Limb (tissue), 2 donors: ENCODE measurements around the gene OSBPL3.

ENCODE experiments used
- DNase-seq, 2 donors: peaks; one replicate each; pipeline ENCODE4 v3.0.0-alpha.2; 2016; ENCODE audit errors: extremely low spot score in 2 of 2

The OSBPL3 gene

DNA sequence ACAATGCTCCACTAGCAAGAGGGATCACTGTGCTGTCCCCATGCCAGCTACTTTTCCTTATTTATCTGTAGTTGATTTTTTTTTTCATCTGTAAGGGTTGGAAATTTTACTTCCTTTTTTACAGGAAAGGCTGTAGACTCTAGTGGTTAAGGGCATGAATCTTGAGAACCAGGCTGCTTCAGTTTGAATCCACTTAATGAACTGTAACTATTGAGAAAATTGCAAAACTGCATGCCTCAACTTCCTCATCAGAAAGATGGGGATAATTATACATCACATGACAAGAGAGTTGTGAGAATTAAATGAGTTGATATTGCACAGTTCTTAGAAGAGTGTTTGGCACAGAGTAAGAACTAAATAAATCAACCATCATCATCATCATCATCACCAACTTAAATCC, 116.4 kb downstream of the OSBPL3 start:
- no peak for DNase-seq

- DNase-seq, result no peak
Observed at GRCh38 chr7:24862461-24862860, 117.5 kb downstream of the OSBPL3 start.

GRCh38 chr7:24861336-24861735, 118.6 kb downstream of the OSBPL3 start:
- no peak for DNase-seq

DNA sequence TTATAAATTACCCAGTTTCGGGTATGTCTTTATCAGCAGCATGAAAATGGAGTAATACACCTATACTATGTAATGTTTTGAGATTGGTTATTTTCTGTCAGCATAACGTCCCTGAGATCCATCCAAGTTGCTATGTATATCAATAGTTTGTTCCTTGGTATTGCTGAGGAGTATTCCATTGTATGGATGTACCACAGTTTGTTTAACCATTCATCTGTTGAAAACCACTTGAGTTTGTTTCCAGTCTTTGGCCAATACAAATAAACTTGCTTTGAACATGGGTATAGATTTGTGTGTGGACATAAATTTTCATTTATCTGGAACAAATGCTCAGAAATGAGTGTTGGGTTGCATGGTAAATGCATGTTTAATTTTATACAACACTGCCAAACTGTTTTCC, 119.4 kb downstream of the OSBPL3 start:
- DNase-seq, result no peak

GRCh38 chr7:24858108-24858977, 121.6 kb downstream of the OSBPL3 start:
- DNase-seq, result no peak

DNA sequence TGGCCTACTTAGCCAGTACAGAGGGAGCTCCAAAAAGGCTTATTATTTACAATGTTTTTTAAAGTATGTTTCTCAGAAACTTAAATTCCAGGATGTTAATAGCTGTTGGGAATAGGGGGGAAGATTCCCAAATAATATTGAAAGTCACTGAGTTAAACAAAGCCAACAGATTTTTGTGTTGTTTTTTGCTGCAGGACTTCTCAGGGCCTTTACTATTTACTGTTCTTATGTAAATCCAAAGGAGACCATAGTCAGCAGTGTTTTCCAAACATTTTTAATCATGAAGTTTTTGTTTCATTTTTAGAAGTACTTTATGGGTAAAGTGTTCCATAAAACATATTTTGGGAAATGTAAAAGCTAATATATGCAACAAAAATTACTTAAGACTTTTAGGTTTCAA, 122.4 kb downstream of the OSBPL3 start:
- DNase-seq, result no peak

DNA sequence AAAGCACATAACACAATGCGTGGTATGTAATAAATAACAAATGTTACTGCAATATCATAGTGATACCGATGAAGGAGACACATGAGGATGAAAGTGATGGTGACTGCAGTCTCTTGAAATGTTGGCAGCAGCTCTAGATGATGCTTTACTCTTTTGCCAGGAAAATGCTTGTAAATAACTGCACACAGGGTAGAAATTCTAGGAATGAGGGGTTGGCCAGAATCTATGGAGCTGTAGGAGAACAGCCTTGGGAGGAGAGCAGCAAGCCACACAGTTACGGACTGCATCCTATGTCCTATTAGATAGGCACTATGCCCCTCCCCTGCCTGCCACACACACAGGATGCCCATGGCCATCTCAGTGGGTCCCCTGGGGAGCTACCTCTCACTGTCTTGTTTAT, 125.1 kb downstream of the OSBPL3 start:
- no peak for DNase-seq

- DNase-seq, result no peak
Observed at GRCh38 chr7:24851786-24852185, 128.2 kb downstream of the OSBPL3 start.

- no peak for DNase-seq
Observed at GRCh38 chr7:24848878-24849277, 131.1 kb downstream of the OSBPL3 start.

GRCh38 chr7:24847754-24848153, 132.2 kb downstream of the OSBPL3 start:
- DNase-seq, result no peak

DNA sequence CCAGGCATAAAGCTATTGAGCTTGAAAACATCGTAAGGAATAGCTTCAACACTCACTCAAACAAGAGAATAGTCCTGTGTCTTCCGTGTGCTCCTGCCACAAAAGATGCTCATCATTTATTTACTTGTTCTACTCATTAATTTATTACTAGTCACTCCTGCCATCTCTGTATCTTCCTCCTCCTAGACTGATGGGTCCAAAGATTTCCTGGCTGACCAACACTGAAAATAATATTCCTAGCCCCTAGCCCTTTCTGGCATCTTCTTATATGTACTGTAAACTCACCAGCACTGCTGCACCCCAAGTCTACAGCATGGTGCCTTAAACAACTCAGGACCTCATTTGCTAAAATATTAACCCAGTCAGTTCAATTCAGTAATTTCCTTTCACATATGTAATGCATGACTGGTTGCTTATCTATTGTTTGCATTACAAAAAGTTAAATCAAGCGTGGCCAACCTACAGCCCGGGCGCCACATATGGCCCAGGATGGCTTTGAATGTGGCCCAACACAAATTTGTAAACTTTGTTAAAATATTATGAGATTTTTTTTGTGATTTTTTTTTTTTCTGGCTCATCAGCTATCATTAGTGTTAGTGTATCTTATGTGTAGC, 136.1 kb downstream of the OSBPL3 start:
- no peak for DNase-seq

GRCh38 chr7:24842449-24843241, 137.3 kb downstream of the OSBPL3 start:
- no peak for DNase-seq

GRCh38 chr7:24842029-24842428, 137.9 kb downstream of the OSBPL3 start:
- no peak for DNase-seq

DNA sequence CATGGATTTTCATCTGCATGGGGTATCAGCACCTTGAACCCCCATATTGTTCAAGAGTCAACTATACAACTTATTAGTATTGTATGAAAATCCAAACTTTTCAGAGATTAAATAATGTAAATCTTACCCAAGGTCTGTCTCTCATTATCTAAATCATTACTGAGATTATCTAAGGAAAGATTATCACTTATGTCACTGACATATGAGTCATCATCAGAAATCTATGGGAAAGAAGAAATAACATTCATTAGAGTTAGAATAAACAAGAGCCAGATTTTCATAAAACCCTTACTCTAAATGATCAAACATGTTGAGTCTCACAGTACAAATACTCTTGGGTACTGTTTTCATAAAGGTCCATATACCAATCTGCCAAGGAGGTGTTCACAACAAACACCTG, 139.4 kb downstream of the OSBPL3 start:
- no peak for DNase-seq

GRCh38 chr7:24836084-24836483, 143.9 kb downstream of the OSBPL3 start:
- no peak for DNase-seq

DNA sequence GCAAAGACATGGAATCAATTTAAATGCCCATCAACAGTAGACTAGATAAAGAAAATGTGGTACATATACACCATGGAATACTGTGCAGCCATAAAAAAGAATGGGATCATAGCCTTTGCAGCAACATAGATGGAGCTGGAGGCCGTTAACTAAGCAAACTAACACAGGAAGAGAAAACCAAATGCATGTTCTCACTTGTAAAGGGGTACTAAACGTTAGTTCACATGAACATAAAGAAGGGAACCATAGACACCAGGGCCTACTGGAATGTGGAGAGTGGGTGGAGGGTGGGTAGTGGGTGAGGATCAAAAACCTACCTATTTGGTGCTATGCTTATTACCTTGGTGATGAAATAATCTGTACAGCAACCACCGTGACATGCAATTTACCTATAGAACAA, 144.3 kb downstream of the OSBPL3 start:
- no peak for DNase-seq

- no peak for DNase-seq
Observed at GRCh38 chr7:24834128-24834798, 145.7 kb downstream of the OSBPL3 start.

DNA sequence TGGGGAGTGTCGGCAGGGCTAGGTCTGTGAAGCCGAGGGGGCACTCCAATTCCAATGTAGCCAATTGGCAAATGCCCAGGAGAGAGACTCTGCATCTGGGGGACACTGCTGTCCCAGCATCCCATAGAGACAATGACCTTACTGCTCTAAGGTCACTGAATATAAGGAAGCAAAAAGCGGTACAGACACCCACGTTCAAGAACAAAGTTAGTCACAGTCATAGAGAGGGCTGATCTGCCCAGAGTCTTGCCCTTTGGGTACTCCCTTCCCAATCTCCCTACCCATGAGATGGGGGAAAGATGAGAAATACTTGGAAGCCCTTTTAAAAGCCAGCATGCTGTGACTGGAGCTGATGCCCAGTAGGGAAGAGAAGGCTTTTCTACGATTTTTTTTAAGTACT, 146.4 kb downstream of the OSBPL3 start:
- no peak for DNase-seq

DNA sequence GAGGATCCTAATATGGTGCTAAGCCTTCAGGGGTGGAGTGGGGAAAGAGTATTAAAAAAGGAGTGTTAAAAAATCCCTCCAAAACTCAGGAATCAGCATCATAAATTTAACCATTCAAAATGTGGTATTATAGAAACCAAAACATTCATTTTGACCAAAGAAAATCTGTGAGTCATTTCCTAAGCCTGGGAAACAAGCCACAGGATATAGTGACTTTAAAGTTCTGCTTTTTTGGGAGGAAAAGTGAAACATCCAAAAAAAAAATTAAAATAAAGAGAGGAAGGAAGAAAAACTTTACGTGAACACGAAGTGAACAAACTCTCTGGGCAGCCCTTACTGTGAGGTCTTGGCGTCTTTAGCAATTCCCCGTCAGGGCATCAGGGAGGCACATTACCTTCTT, 148.7 kb downstream of the OSBPL3 start:
- no peak for DNase-seq

GRCh38 chr7:24830440-24831050, 149.4 kb downstream of the OSBPL3 start:
- no peak for DNase-seq

GRCh38 chr7:24829787-24830186, 150.2 kb downstream of the OSBPL3 start:
- no peak for DNase-seq
